Neural cell (in vitro differentiated cells): ENCODE results near the gene STN1. TPM values are rescaled to one million over a fixed set of nuclear protein-coding genes. Genes with fewer than 3 reads are reported as not detected.

Source experiments
- H2AFZ ChIP-seq: fragments of 200-600, 300-800 bp; sonication (generic), shearing (Covaris generic); 2 replicates; pipeline ENCODE4 v1.6.0; 2014; ENCODE audit warnings: low read depth, mild to moderate bottlenecking, antibody characterized with exemption, low read length, moderate library complexity
- H3F3A ChIP-seq: fragments of 200-600 bp; shearing (Covaris generic); 2 replicates; pipeline ENCODE4 v1.6.1; 2016; ENCODE audit warnings: mild to moderate bottlenecking, moderate library complexity, mixed read lengths, antibody characterized with exemption, low read length; ENCODE audit not compliant: insufficient read depth, poor library complexity, severe bottlenecking
- H3K27ac ChIP-seq: fragments of 200-600, 300-800 bp; sonication (generic), shearing (Covaris generic); 2 replicates; pipeline ENCODE4 v1.5.1; 2014; ENCODE audit warnings: mild to moderate bottlenecking, low read length, moderate library complexity
- H3K27me3 ChIP-seq: fragments of 300-800, 200-600 bp; sonication (generic), shearing (Covaris generic); 2 replicates; pipeline ENCODE4 v1.6.0; 2014; ENCODE audit warnings: mild to moderate bottlenecking, low read depth, low read length, moderate library complexity; ENCODE audit not compliant: insufficient read depth
- H3K36me3 ChIP-seq: fragments of 300-800, 200-600 bp; sonication (generic), shearing (Covaris generic); 2 replicates; pipeline ENCODE4 v1.5.1; 2014; ENCODE audit warnings: mild to moderate bottlenecking, antibody characterized with exemption, low read length, moderate library complexity; ENCODE audit not compliant: insufficient read depth
- H3K4me2 ChIP-seq: fragments of 300-800, 200-600 bp; sonication (generic), shearing (Covaris generic); 2 replicates; pipeline ENCODE4 v1.6.0; 2014; ENCODE audit warnings: mild to moderate bottlenecking, low read length
- H3K4me3 ChIP-seq: fragments of 300-800, 200-600 bp; sonication (generic), shearing (Covaris generic); 2 replicates; pipeline ENCODE4 v1.5.1; 2014; ENCODE audit warnings: mild to moderate bottlenecking, low read length, moderate library complexity
- H3K79me2 ChIP-seq: fragments of 200-600 bp; shearing (Covaris generic); replicated peaks from 2 replicates; pipeline ENCODE4 v1.6.0; 2014; ENCODE audit warnings: mild to moderate bottlenecking, low read length, moderate library complexity; ENCODE audit not compliant: insufficient read depth
- H3K9ac ChIP-seq: fragments of 300-800, 200-600 bp; sonication (generic), shearing (Covaris generic); 2 replicates; pipeline ENCODE4 v1.6.1; 2016; ENCODE audit warnings: mild to moderate bottlenecking, low read length, mixed read lengths
- H3K9me2 ChIP-seq: fragments of 200-600 bp; shearing (Covaris generic); 2 replicates; pipeline ENCODE4 v1.6.1; 2016; ENCODE audit warnings: mild to moderate bottlenecking, low read length, mixed read lengths; ENCODE audit not compliant: insufficient read depth
- H3K9me3 ChIP-seq: fragments of 200-600, 300-800 bp; sonication (generic), shearing (Covaris generic); 2 replicates; pipeline ENCODE4 v1.6.1; 2016; ENCODE audit warnings: mild to moderate bottlenecking, mixed run types, low read length, moderate library complexity, mixed read lengths
- H4K20me1 ChIP-seq: fragments of 200-600 bp; shearing (Covaris generic); 2 replicates; pipeline ENCODE4 v1.6.1; 2016; ENCODE audit warnings: mild to moderate bottlenecking, mixed run types; ENCODE audit not compliant: insufficient read depth
- CTCF ChIP-seq: fragments of 450-650 bp; IDR thresholded peaks from 2 replicates; pipeline ENCODE4 v1.5.1; 2014; ENCODE audit warnings: antibody characterized with exemption, mild to moderate bottlenecking, moderate library complexity; ENCODE audit not compliant: poor library complexity, severe bottlenecking
- EP300 ChIP-seq: fragments of 450-650 bp; conservative IDR thresholded peaks from 2 replicates; pipeline ENCODE4 v1.6.1; 2014; ENCODE audit warnings: antibody characterized with exemption, mild to moderate bottlenecking, moderate library complexity; ENCODE audit not compliant: poor library complexity, severe bottlenecking
- EZH2 ChIP-seq: fragments of 200-600, 300-800 bp; shearing (Covaris generic), sonication (generic); IDR thresholded peaks from 2 replicates; pipeline ENCODE4 v1.6.1; 2014; ENCODE audit warnings: antibody characterized with exemption, low read length, borderline replicate concordance, mild to moderate bottlenecking; ENCODE audit not compliant: insufficient read depth, poor library complexity, severe bottlenecking
- MXI1 ChIP-seq: fragments of 450-650 bp; conservative IDR thresholded peaks from 2 replicates; pipeline ENCODE4 v1.6.1; 2014; ENCODE audit warnings: antibody characterized with exemption, mild to moderate bottlenecking; ENCODE audit not compliant: poor library complexity, severe bottlenecking
- POLR2AphosphoS5 ChIP-seq: IDR thresholded peaks from 2 replicates; pipeline ENCODE4 v1.6.1; 2012
- RAD21 ChIP-seq: fragments of 450-650 bp; conservative IDR thresholded peaks from 2 replicates; pipeline ENCODE4 v1.6.1; 2014; ENCODE audit warnings: antibody characterized with exemption, mild to moderate bottlenecking, moderate library complexity
- REST ChIP-seq: IDR thresholded peaks from 2 replicates; pipeline ENCODE4 v1.6.1; 2012; ENCODE audit warnings: borderline replicate concordance
- SMC3 ChIP-seq: fragments of 450-650 bp; conservative IDR thresholded peaks from 2 replicates; pipeline ENCODE4 v1.6.1; 2014; ENCODE audit warnings: antibody characterized with exemption, mild to moderate bottlenecking, moderate library complexity; ENCODE audit not compliant: poor library complexity
- TAF1 ChIP-seq: IDR thresholded peaks from 2 replicates; pipeline ENCODE4 v1.6.1; 2012; ENCODE audit warnings: low read depth
- polyA plus RNA-seq: library from polyadenylated mRNA; depleted of rRNA; stranded (reverse); fragments of >200 nt; gene quantifications from 2 replicates; pipeline ENCODE4 v1.2.3, GENCODE V29; 2014

Gene STN1
- polyA plus RNA-seq, 1 donor from 2014 or later, result 9.4 TPM

GRCh38 chr10:103838070-103838395 lies 80.0 kb downstream of the STN1 start:
- no peaks in the 10 kb centered on the region for H4K20me1 ChIP-seq

GRCh38 chr10:103837370-103838069 lies 80.5 kb downstream of the STN1 start:
- Histone ChIP-seq H3K79me2 (no peaks in the 10 kb centered on the region), H3K9ac (no peak overlapping the region), H2AFZ (no peak overlapping the region), H3K27me3 (no peaks in the 10 kb centered on the region), H3K36me3 (no peaks in the 10 kb centered on the region), H3K4me3 (no peak overlapping the region), H3K27ac (no peak overlapping the region), H3F3A (no peaks in the 10 kb centered on the region), H3K4me2 (no peak overlapping the region), H3K9me2 (no peaks in the 10 kb centered on the region), H4K20me1 (no peaks in the 10 kb centered on the region), H3K9me3 (no peaks in the 10 kb centered on the region)
- no peak for TF ChIP-seq MXI1
- TF ChIP-seq SMC3, result no peak
- no peak for TF ChIP-seq RAD21
- no peak for TF ChIP-seq POLR2AphosphoS5
- no peak for TF ChIP-seq CTCF
- TF ChIP-seq EP300, result no peak

More at GRCh38 chr10:103838070-103838395, 80.0 kb downstream of the STN1 start:
- Histone ChIP-seq H3K4me3 (no peak overlapping the region), H3K4me2 (no peak overlapping the region), H3K9me3 (no peaks in the 10 kb centered on the region), H3K79me2 (no peaks in the 10 kb centered on the region), H3F3A (no peaks in the 10 kb centered on the region), H3K9ac (no peak overlapping the region), H3K36me3 (no peaks in the 10 kb centered on the region), H3K27ac (no peak overlapping the region), H3K9me2 (no peaks in the 10 kb centered on the region), H3K27me3 (no peaks in the 10 kb centered on the region), H2AFZ (no peak overlapping the region)
- TF ChIP-seq TAF1 (no peak), REST (no peak), POLR2AphosphoS5 (no peak), EP300 (no peak), SMC3 (no peak), CTCF (no peak), MXI1 (no peak), RAD21 (no peak), EZH2 (no peak)
